CD4-positive, alpha-beta memory T cell (primary cell): ENCODE results near the gene PLGRKT. TPM values are rescaled to one million over a fixed set of nuclear protein-coding genes. Genes with fewer than 3 reads are reported as not detected.
"Not testable (repeated sequence)": the region's sequence is repeated elsewhere in the genome, so short reads cannot be mapped to it uniquely, and the experiment has no call there.

Experiments
- CTCF ChIA-PET: fragments of 350-600 bp; sonication (Branson Sonifier 250); formaldehyde crosslinking; loops from one replicate; lab custom pipeline; 2021; ENCODE audit warnings: inconsistent platforms; ENCODE audit not compliant: partially characterized antibody; lab: Charles Lee
- POLR2A ChIA-PET: fragments of 350-600 bp; sonication (Branson Sonifier 250); formaldehyde crosslinking; loops from one replicate; lab custom pipeline; 2021; ENCODE audit not compliant: partially characterized antibody; lab: Charles Lee
- DNase-seq, 5 donors: peaks; one replicate each; pipeline versions ENCODE4 v3.0.0 to v3.0.0-alpha.2; 2020 to 2022; ENCODE audit warnings: mixed read lengths in 1 of 5
- H3K27ac ChIP-seq: one replicate; pipeline ENCODE4 v1.7.0; 2013; ENCODE audit warnings: low read depth, low read length
- H3K27me3 ChIP-seq: 2 replicates; pipeline ENCODE4 v1.7.0; 2013; ENCODE audit warnings: mild to moderate bottlenecking, low read length, moderate library complexity; ENCODE audit not compliant: insufficient read depth
- H3K36me3 ChIP-seq: 2 replicates; pipeline ENCODE4 v1.7.0; 2013; ENCODE audit warnings: mild to moderate bottlenecking, low read length, moderate library complexity; ENCODE audit not compliant: insufficient read depth
- H3K4me1 ChIP-seq: 2 replicates; pipeline ENCODE4 v1.7.0; 2013; ENCODE audit warnings: mild to moderate bottlenecking, low read length, moderate library complexity; ENCODE audit not compliant: insufficient read depth
- H3K4me3 ChIP-seq, 2 donors: one replicate each; pipeline ENCODE4 v1.7.0; 2013; ENCODE audit warnings: low read length in 2 of 2, mild to moderate bottlenecking in 1 of 2
- H3K9me3 ChIP-seq, 2 donors: one replicate each; pipeline ENCODE4 v1.7.0; 2013; ENCODE audit warnings: low read length in 2 of 2, control low read depth in 1 of 2; ENCODE audit not compliant: control insufficient read depth in 1 of 2
- H3K27ac Mint-ChIP-seq, 7 donors: one replicate each; pipeline ENCODE4 v1.8.0; 2020 to 2021; ENCODE audit warnings: mixed read lengths in 7 of 7, mild to moderate bottlenecking in 6 of 7, inconsistent platforms in 3 of 7, moderate library complexity in 3 of 7
- H3K27me3 Mint-ChIP-seq, 2 donors: one replicate each; pipeline ENCODE4 v1.8.0; 2020 to 2021; ENCODE audit warnings: mixed read lengths in 2 of 2
- H3K36me3 Mint-ChIP-seq, 2 donors: one replicate each; pipeline ENCODE4 v1.8.0; 2020 to 2021; ENCODE audit warnings: mixed read lengths in 2 of 2, inconsistent platforms in 1 of 2, mild to moderate bottlenecking in 1 of 2
- H3K4me1 Mint-ChIP-seq, 4 donors: one replicate each; pipeline ENCODE4 v1.8.0; 2020 to 2021; ENCODE audit warnings: mixed read lengths in 4 of 4, mild to moderate bottlenecking in 1 of 4
- H3K4me3 Mint-ChIP-seq, 8 donors: one replicate each; pipeline ENCODE4 v1.8.0; 2020 to 2021; ENCODE audit warnings: mixed read lengths in 8 of 8, mild to moderate bottlenecking in 7 of 8, moderate library complexity in 6 of 8, inconsistent platforms in 3 of 8
- H3K9me3 Mint-ChIP-seq, 8 donors: one replicate each; pipeline ENCODE4 v1.8.0; 2020 to 2021; ENCODE audit warnings: mixed read lengths in 8 of 8, mild to moderate bottlenecking in 5 of 8, inconsistent platforms in 3 of 8, moderate library complexity in 1 of 8
- intact Hi-C: fragments of 100-400 bp; cut with micrococcal nuclease; formaldehyde crosslinking; loops from one replicate; pipeline ENCODE4 v1.15.1; 2023
- polyA plus RNA-seq, 2 donors: library from polyadenylated mRNA; unstranded; fragments of 300-500 nt; fragmentation: Illumina TruSeq; gene quantifications; one replicate each; pipeline ENCODE4 v1.2.3, GENCODE V29; 2021
- total RNA-seq, 2 experiments: library from RNA; stranded (reverse); gene quantifications; one replicate each; pipeline ENCODE4 v1.2.3, GENCODE V29; 2021

Gene PLGRKT
- total and polyA plus RNA-seq, 4 experiments from 2014 or later = 20.0 to 101 (median 33.0) TPM

GRCh38 chr9:5435912-5436311 is 1.8 kb downstream of the PLGRKT start:
- H3K27ac ChIP-seq = no peak overlapping the region
- ChIA-PET POLR2A (interaction anchor here (2.6 to 6.9 kb wide), 2 partner anchors 13 to 154 kb away, joined by 19 to 136 read pairs; partner anchors contain the start of gene CD274), CTCF (interaction anchor here (1.1 to 8.9 kb wide), 4 partner anchors 10 to 248 kb away, joined by 4 to 107 read pairs (median 62); partner anchors contain the start of genes CD274 and INSL6)
- no peaks in the 10 kb centered on the region for H3K9me3 ChIP-seq
- H3K4me1 Mint-ChIP-seq = peaks cover 25 to 42% (median 35%) of the 10 kb centered on the region in 4 donors
- peak overlapping the region in 5 of 7 donors; percentile 12 to 100 (median 99) for H3K27ac Mint-ChIP-seq
- no peak for DNase-seq
- H3K4me1 ChIP-seq = peaks cover 23% of the 10 kb centered on the region
- H3K27me3 ChIP-seq = no peaks in the 10 kb centered on the region
- no peaks in the 10 kb centered on the region for H3K9me3 Mint-ChIP-seq
- no peaks in the 10 kb centered on the region for H3K27me3 Mint-ChIP-seq
- peaks cover 20 to 40% of the 10 kb centered on the region in 2 donors for H3K36me3 Mint-ChIP-seq
- H3K36me3 ChIP-seq = peaks cover 7% of the 10 kb centered on the region
- no peak overlapping the region for H3K4me3 ChIP-seq
- peak overlapping the region in 4 of 8 donors; percentile 12 to 97 (median 94) for H3K4me3 Mint-ChIP-seq
- intact Hi-C loops = loop anchor here (5.0 to 10.0 kb wide), 9 partner anchors 99 to 1909 kb away; partner anchors contain the start of genes AK3, CDC37L1, JAK2 and PLPP6

- H3K4me3 ChIP-seq, CTCF ChIA-PET, H3K27ac ChIP-seq, H3K27ac Mint-ChIP-seq, H3K4me3 Mint-ChIP-seq, DNase-seq, H3K9me3 Mint-ChIP-seq, H3K27me3 Mint-ChIP-seq, POLR2A ChIA-PET, H3K36me3 ChIP-seq, H3K9me3 ChIP-seq, H3K27me3 ChIP-seq: not testable (repeated sequence)
- H3K4me1 ChIP-seq = peaks cover 23% of the 10 kb centered on the region
- peaks cover 27 to 54% of the 10 kb centered on the region in 2 donors for H3K36me3 Mint-ChIP-seq
- intact Hi-C loops = loop anchor here (10.0 kb wide), 1 partner anchor 981 kb away; the partner anchor contains the start of gene UHRF2
- peaks cover 25 to 41% (median 33%) of the 10 kb centered on the region in 4 donors for H3K4me1 Mint-ChIP-seq
These were observed 3.6 kb downstream of the PLGRKT start for GRCh38 chr9:5433841-5434810.

GRCh38 chr9:5433328-5433727 is 4.4 kb downstream of the PLGRKT start:
- DNase-seq, H3K27me3 ChIP-seq, H3K9me3 ChIP-seq, POLR2A ChIA-PET, CTCF ChIA-PET, H3K9me3 Mint-ChIP-seq, H3K4me3 ChIP-seq, H3K27me3 Mint-ChIP-seq, H3K27ac ChIP-seq, H3K4me3 Mint-ChIP-seq, H3K36me3 ChIP-seq: not testable (repeated sequence)
- H3K4me1 ChIP-seq = peaks cover 16% of the 10 kb centered on the region
- H3K36me3 Mint-ChIP-seq = peaks cover 27 to 54% of the 10 kb centered on the region in 2 donors
- peak overlapping the region in 1 of 7 donors; percentile 29 for H3K27ac Mint-ChIP-seq
- intact Hi-C loops = loop anchor here (10.0 kb wide), 1 partner anchor 981 kb away; the partner anchor contains the start of gene UHRF2
- H3K4me1 Mint-ChIP-seq = peaks cover 18 to 33% (median 26%) of the 10 kb centered on the region in 4 donors

GRCh38 chr9:5432890-5433289 is 4.8 kb downstream of the PLGRKT start:
- H3K4me3 Mint-ChIP-seq, H3K27ac ChIP-seq, H3K27me3 Mint-ChIP-seq, H3K36me3 ChIP-seq, H3K27me3 ChIP-seq, CTCF ChIA-PET, H3K9me3 ChIP-seq, DNase-seq, H3K27ac Mint-ChIP-seq, H3K4me3 ChIP-seq, H3K9me3 Mint-ChIP-seq: not testable (repeated sequence)
- intact Hi-C loops = loop anchor here (10.0 kb wide), 1 partner anchor 982 kb away; the partner anchor contains the start of gene UHRF2
- POLR2A ChIA-PET = interaction anchor here (0.6 kb wide), 1 partner anchor 80 kb away, joined by 3 read pairs; no protein-coding TSS in a partner anchor
- H3K36me3 Mint-ChIP-seq = peaks cover 27 to 54% of the 10 kb centered on the region in 2 donors
- peaks cover 14 to 30% (median 22%) of the 10 kb centered on the region in 4 donors for H3K4me1 Mint-ChIP-seq
- H3K4me1 ChIP-seq = peaks cover 12% of the 10 kb centered on the region

- peak overlapping the region in 1 of 7 donors; percentile 54 for H3K27ac Mint-ChIP-seq
- peaks cover 27 to 43% of the 10 kb centered on the region in 2 donors for H3K36me3 Mint-ChIP-seq
- H3K36me3 ChIP-seq = peaks cover 7% of the 10 kb centered on the region
- ChIA-PET POLR2A (no interaction called here), CTCF (interaction anchor here (1.5 to 2.0 kb wide), 2 partner anchors 159 to 245 kb away, joined by 4 to 9 read pairs; no protein-coding TSS in a partner anchor)
- peaks cover 3 to 12% (median 6%) of the 10 kb centered on the region in 4 donors for H3K4me1 Mint-ChIP-seq
- H3K27me3 Mint-ChIP-seq = no peaks in the 10 kb centered on the region
- no peak overlapping the region for H3K27ac ChIP-seq
- intact Hi-C loops = loop anchor here (10.0 kb wide), 1 partner anchor 984 kb away; the partner anchor contains the start of gene UHRF2
- no peaks in the 10 kb centered on the region for H3K9me3 Mint-ChIP-seq
- no peaks in the 10 kb centered on the region for H3K27me3 ChIP-seq
- H3K4me3 Mint-ChIP-seq = no peak overlapping the region
- H3K4me1 ChIP-seq = no peaks in the 10 kb centered on the region
- no peaks in the 10 kb centered on the region for H3K9me3 ChIP-seq
- no peak overlapping the region for H3K4me3 ChIP-seq
- no peak for DNase-seq
These were observed 6.8 kb downstream of the PLGRKT start for GRCh38 chr9:5430912-5431311.

GRCh38 chr9:5429873-5430564 is 7.7 kb downstream of the PLGRKT start:
- peaks cover 2 to 4% (median 3%) of the 10 kb centered on the region in 4 donors for H3K4me1 Mint-ChIP-seq
- no peaks in the 10 kb centered on the region for H3K27me3 ChIP-seq
- no peaks in the 10 kb centered on the region for H3K9me3 ChIP-seq
- H3K36me3 Mint-ChIP-seq = peaks cover 21 to 35% of the 10 kb centered on the region in 2 donors
- H3K4me3 ChIP-seq = no peak overlapping the region
- no peak overlapping the region for H3K27ac ChIP-seq
- CTCF ChIA-PET = interaction anchor here (0.9 to 8.6 kb wide), 3 partner anchors 160 to 243 kb away, joined by 3 to 186 read pairs (median 4); partner anchors contain the start of gene INSL6
- no peaks in the 10 kb centered on the region for H3K9me3 Mint-ChIP-seq
- no peaks in the 10 kb centered on the region for H3K4me1 ChIP-seq
- no peaks in the 10 kb centered on the region for H3K27me3 Mint-ChIP-seq
- H3K36me3 ChIP-seq = no peaks in the 10 kb centered on the region
- DNase-seq = no peak
- no peak overlapping the region for H3K4me3 Mint-ChIP-seq
- intact Hi-C loops = loop anchor here (10.0 kb wide), 1 partner anchor 985 kb away; the partner anchor contains the start of gene UHRF2
- no peak overlapping the region for H3K27ac Mint-ChIP-seq
- POLR2A ChIA-PET = no interaction called here
